Muscle layer of duodenum (tissue), 2 donors: ENCODE results near the gene DDX20.
"Not testable (repeated sequence)": the region's sequence is repeated elsewhere in the genome, so short reads cannot be mapped to it uniquely, and the experiment has no call there.

Source experiments
- H3K27ac ChIP-seq: one replicate; pipeline ENCODE4 v1.7.0; 2013; ENCODE audit warnings: mild to moderate bottlenecking, low read length
- H3K27me3 ChIP-seq: one replicate; pipeline ENCODE4 v1.7.0; 2013; ENCODE audit warnings: low read depth, mild to moderate bottlenecking, control low read depth, low read length
- H3K36me3 ChIP-seq, 2 donors: one replicate each; pipeline ENCODE4 v1.7.0; 2013; ENCODE audit warnings: low read length in 2 of 2, control low read depth in 1 of 2, mild to moderate bottlenecking in 1 of 2; ENCODE audit not compliant: insufficient read depth in 2 of 2, control insufficient read depth in 1 of 2
- H3K4me1 ChIP-seq, 2 donors: one replicate each; pipeline ENCODE4 v1.7.0; 2013; ENCODE audit warnings: low read length in 2 of 2, mild to moderate bottlenecking in 2 of 2, control low read depth in 1 of 2, moderate library complexity in 1 of 2; ENCODE audit not compliant: insufficient read depth in 2 of 2, control insufficient read depth in 1 of 2
- H3K4me3 ChIP-seq, 2 donors: one replicate each; pipeline ENCODE4 v1.7.0; 2013; ENCODE audit warnings: low read length in 2 of 2, low read depth in 1 of 2, mild to moderate bottlenecking in 1 of 2
- H3K9me3 ChIP-seq, 2 donors: one replicate each; pipeline ENCODE4 v1.7.0; 2013; ENCODE audit warnings: low read length in 2 of 2, control low read depth in 1 of 2, mild to moderate bottlenecking in 1 of 2; ENCODE audit not compliant: control insufficient read depth in 1 of 2
- donor health status: healthy.

The DDX20 gene

GRCh38 chr1:111739925-111740765 lies 15.6 kb upstream of the DDX20 start:
- Histone ChIP-seq H3K9me3 (no peaks in the 10 kb centered on the region), H3K27ac (peak overlapping the region; percentile 73), H3K36me3 (peaks cover 0 to 9% of the 10 kb centered on the region in 2 donors), H3K4me3 (peak overlapping the region; percentile 73 to 77), H3K27me3 (no peaks in the 10 kb centered on the region), H3K4me1 (peaks cover 19 to 42% of the 10 kb centered on the region in 2 donors)

DNA sequence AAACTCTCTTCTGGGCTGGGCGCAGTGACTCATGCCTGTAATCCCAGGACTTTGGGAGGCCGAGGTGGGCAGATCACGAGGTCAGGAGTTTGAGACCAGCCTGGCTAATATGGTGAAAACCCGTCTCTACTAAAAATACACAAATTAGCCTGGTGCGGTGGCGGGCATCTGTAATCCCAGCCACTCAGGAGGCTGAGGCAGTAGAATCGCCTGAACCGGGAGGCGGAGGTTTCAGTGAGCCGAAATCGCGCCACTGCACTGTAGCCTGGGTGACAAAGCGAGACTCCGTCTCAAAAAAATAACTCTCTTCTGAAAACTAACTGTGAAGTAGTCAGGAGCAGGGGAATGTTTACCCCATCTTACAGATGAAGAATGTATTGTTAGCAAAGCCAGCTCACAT lies 13.4 kb upstream of the DDX20 start:
- not testable (repeated sequence) for H3K36me3 ChIP-seq, H3K4me3 ChIP-seq, H3K9me3 ChIP-seq, H3K27ac ChIP-seq, H3K27me3 ChIP-seq
- H3K4me1 ChIP-seq: peaks cover 12 to 31% of the 10 kb centered on the region in 2 donors

DNA sequence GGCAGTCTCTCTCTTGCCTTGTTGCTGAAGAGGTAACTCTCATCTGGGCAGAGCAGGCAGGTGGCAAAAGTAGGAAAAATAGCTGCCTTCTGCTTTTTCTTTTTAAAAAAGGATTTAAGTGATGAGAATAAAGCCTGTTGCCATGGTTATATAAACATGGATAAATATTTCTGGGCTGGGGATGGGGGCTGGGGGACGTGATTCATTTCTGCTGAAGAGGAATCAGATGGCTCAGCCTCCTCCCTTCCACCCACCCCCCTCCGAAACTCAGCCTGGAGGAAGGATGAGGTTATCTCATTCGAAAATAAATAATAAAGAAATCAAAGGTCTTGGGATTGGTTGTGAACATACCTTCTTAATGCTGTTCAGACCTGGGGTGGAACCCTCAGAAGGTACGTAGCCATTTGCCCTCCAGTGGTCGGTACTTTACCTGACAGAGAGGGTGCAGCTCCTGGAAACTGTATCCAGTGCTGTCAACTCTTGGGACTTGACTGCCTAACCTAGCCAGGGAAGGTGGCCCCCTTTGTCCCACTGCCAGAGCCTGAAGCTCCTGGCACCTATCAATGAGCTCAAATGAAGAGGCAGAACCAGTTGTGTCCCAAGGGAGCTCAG lies 12.7 kb upstream of the DDX20 start:
- Histone ChIP-seq H3K4me3 (no peak overlapping the region), H3K4me1 (peaks cover 5 to 23% of the 10 kb centered on the region in 2 donors), H3K9me3 (no peaks in the 10 kb centered on the region), H3K27ac (no peak overlapping the region), H3K36me3 (peaks cover 0 to 4% of the 10 kb centered on the region in 2 donors), H3K27me3 (no peaks in the 10 kb centered on the region)

GRCh38 chr1:111743679-111744101 lies 12.0 kb upstream of the DDX20 start:
- Histone ChIP-seq H3K9me3 (no peaks in the 10 kb centered on the region), H3K4me1 (peaks cover 3 to 22% of the 10 kb centered on the region in 2 donors), H3K36me3 (peaks cover 0 to 1% of the 10 kb centered on the region in 2 donors), H3K4me3 (no peak overlapping the region), H3K27me3 (no peaks in the 10 kb centered on the region), H3K27ac (no peak overlapping the region)

- Histone ChIP-seq H3K27ac (no peak overlapping the region), H3K27me3 (no peaks in the 10 kb centered on the region), H3K36me3 (no peaks in the 10 kb centered on the region), H3K4me3 (no peak overlapping the region), H3K9me3 (no peaks in the 10 kb centered on the region), H3K4me1 (peaks cover 3 to 34% of the 10 kb centered on the region in 2 donors)
Observed at GRCh38 chr1:111745675-111746613, 9.8 kb upstream of the DDX20 start.

DNA sequence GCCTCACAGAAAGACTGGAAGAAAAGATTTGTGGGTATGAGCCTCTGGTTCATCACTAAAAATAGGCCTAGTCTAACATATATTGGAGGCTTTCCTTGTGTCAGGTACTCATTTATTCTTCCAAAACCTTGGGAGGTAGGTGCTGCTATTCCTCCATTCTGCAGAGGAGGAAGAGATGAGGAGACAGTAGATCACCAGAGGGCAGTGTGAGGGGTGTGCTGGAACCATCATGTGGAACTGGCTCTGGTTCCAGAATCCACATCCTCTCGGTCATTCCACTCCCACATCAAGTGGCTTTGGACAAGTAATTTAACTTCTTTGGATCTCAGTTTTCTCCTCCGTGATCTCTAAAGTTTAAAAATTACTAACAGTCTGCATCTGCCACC lies 9.1 kb upstream of the DDX20 start:
- Histone ChIP-seq H3K9me3 (no peaks in the 10 kb centered on the region), H3K27ac (no peak overlapping the region), H3K36me3 (no peaks in the 10 kb centered on the region), H3K4me1 (peaks cover 3 to 34% of the 10 kb centered on the region in 2 donors), H3K27me3 (no peaks in the 10 kb centered on the region), H3K4me3 (no peak overlapping the region)

- no peaks in the 10 kb centered on the region for H3K27me3 ChIP-seq
- no peaks in the 10 kb centered on the region for H3K9me3 ChIP-seq
- H3K4me3 ChIP-seq: no peak overlapping the region
- H3K4me1 ChIP-seq: peaks cover 3 to 34% of the 10 kb centered on the region in 2 donors
- H3K36me3 ChIP-seq: no peaks in the 10 kb centered on the region
- H3K27ac ChIP-seq: no peak overlapping the region
Observed at GRCh38 chr1:111747282-111747734, 8.4 kb upstream of the DDX20 start.

DNA sequence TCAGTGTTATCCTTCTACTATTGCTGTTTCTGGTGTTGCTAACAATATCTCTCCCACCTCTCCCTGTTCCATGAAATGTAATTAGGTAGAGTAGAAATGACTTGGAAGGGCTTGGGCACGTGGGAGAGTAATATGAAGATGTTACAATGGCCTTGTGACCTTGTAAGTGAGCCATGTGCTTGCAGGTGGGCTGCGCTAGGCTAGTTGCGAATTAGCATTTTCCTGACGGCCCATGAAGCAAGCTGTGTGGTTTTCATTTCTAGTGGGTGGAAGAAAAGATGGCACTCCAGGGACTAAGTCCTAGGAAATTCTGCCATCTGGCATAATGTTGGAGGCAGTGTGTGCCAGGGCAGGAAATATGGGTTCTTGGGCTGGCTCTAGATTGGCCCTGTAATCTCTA lies 7.8 kb upstream of the DDX20 start:
- Histone ChIP-seq H3K4me1 (peaks cover 3 to 30% of the 10 kb centered on the region in 2 donors), H3K27ac (no peak overlapping the region), H3K4me3 (no peak overlapping the region), H3K9me3 (no peaks in the 10 kb centered on the region), H3K27me3 (no peaks in the 10 kb centered on the region), H3K36me3 (no peaks in the 10 kb centered on the region)

- no peak overlapping the region for H3K4me3 ChIP-seq
- no peak overlapping the region for H3K27ac ChIP-seq
- peaks cover 7 to 32% of the 10 kb centered on the region in 2 donors for H3K4me1 ChIP-seq
- no peaks in the 10 kb centered on the region for H3K36me3 ChIP-seq
- no peaks in the 10 kb centered on the region for H3K27me3 ChIP-seq
- no peaks in the 10 kb centered on the region for H3K9me3 ChIP-seq
Observed at GRCh38 chr1:111749628-111750027, 6.1 kb upstream of the DDX20 start.

DNA sequence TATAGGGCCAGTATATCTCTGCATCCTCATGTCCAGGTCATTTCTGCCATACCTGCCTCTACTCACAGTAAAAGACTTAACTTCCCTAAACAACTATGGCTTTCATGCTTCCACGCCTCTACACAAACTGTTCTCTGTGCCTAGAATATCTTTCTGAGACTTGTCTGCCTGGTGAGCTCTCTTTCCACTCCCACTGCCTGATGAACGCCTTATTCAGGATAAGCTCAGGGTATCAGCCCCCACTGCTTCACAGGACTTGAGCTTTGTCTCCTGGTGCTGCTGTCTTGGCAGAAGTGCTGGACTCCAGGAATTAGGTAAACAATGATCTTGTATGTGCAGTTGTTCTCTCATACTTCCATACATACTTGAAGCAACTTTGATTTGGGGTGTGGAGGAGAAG lies 4.8 kb upstream of the DDX20 start:
- Histone ChIP-seq H3K4me3 (no peak overlapping the region), H3K36me3 (peaks cover 0 to 4% of the 10 kb centered on the region in 2 donors), H3K27ac (no peak overlapping the region), H3K27me3 (no peaks in the 10 kb centered on the region), H3K4me1 (peaks cover 10 to 27% of the 10 kb centered on the region in 2 donors), H3K9me3 (no peaks in the 10 kb centered on the region)
